ENCODE results near the gene PSEN1.

The PSEN1 gene

DNA sequence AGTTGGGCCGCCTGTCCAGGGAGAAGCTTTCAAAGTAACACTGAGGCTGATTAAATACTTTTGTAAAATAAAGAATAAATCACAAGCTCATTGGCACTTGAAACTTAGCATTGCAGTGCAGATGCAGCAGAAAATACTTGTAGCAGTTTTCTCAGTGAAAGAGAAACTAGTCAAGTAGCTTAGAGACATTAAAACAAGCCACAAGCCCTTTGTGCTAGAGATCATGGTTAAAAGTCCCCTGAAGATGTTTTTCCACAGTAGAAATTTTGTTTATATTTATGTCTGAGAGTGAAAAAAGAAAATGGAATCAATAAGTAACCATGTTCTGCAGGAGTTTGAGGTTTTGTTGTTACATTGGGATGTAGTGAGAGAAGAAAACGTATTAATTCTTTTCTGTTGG is 5.9 kb downstream of the PSEN1 start:
- TF ChIP-seq POLR2A (IDR thresholded peaks at IDR 0.05; ENCODE audit: low read length) (no peak), GATA1 (IDR thresholded peaks at IDR 0.05; ENCODE audit: low read depth, low read length) (no peak)
- no peak for DNase-seq

DNA sequence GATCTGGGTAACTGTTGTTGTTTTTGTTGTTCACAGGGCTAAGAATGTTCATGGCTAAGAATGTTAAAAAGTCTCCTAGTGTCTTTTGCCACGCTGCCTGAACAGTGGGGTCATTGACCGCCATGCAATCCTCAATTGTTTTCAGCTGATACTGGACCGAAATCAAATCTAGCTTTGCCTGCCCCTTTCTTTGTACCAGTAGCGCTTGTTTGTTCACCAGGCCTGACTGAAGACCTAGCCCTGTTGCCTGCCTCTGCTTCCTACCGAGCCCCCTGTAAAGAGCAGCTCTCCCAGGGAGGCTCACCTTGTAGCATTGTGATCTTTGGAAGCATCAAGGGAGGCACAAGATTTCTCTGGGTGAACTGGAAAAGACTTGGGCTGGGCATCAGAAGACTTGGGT is 6.7 kb downstream of the PSEN1 start:
- no peak for TF ChIP-seq GATA1 (IDR thresholded peaks at IDR 0.05; ENCODE audit: low read depth, low read length)
- TF ChIP-seq POLR2A (IDR thresholded peaks at IDR 0.05; ENCODE audit: low read length), result no peak
- no peak for DNase-seq

DNA sequence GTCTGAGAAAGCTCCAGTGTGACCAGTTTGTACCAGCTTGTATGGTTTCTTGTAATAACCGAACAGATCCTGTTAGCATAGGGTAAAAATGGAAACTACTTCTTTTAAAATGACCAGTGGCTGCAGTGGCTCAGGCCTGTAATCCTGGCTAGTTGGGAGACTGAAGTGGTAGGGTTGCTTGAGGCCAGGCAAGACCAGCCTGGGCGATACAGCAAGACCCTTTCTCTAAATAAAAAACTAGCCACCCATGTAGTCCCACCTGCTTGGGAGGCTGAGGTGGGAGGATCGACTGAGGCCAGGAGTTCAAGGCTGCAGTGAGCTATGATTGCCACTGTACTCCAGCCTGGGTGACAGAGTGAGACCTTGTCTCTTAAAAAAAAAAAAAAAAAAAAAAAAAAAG is 7.3 kb downstream of the PSEN1 start:
- DNase-seq, result no peak
- TF ChIP-seq GATA1 (IDR thresholded peaks at IDR 0.05; ENCODE audit: low read depth, low read length) (no peak), POLR2A (IDR thresholded peaks at IDR 0.05; ENCODE audit: low read length) (no peak)

DNA sequence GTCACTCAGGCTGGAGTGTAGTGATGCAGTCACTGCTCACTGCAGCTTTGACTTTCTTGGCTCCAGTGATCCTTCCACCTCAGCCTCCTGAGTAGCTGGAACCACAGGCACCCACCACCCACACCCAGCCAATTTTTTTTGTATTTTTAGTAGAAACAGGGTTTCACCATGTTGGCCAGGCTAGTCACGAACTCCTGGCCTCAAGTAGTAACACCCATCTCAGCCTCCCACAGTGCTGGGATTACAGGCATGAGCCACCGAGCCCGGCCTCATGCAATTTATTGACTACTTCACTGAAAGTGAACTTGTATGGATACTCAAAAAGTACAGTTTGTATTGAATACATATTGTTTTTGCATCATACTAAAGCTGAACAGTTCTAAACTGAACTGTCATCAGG is 9.1 kb downstream of the PSEN1 start:
- no peak for TF ChIP-seq GATA1 (IDR thresholded peaks at IDR 0.05; ENCODE audit: low read depth, low read length)
- TF ChIP-seq POLR2A (IDR thresholded peaks at IDR 0.05; ENCODE audit: low read length), result no peak
- DNase-seq, result no peak

DNA sequence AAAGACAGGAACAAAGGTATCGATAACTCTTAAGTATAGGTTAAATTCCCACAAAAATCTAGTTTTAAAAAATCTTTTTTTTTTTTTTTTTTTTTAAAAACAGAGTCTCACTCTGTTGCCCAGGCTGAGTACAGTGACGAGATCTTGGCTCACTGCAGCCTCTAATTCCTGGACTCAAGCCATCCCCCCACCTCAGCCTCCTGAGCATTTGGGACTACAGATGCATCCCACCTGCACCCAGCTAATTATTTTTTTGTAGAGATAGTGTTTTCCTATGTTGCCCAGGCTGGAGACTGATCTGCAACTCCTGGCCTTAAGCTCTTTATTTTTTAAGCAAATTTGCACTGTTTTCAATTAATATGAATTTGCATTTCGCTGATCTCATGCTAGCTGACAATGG is 9.8 kb downstream of the PSEN1 start:
- no peak for DNase-seq
- TF ChIP-seq POLR2A (IDR thresholded peaks at IDR 0.05; ENCODE audit: low read length) (no peak), GATA1 (IDR thresholded peaks at IDR 0.05; ENCODE audit: low read depth, low read length) (no peak)

DNA sequence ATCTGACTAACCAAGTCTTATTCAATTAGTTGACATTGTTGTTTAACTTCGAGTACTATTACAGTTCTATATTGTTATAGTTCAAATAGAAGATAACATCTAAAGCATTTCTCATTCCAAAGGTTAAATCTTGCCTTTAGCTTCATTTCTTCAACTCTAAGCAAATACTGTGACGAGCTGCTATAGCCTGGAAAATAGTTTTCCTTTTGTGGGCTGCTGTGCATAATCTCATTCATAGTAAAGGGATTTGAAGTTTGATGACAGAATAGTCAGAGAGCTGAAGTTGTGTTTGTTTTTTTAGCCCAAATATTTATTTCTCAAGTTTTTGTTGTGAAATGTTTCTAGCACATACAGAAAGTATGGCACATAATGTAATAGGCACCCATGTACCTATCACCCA is 13.4 kb downstream of the PSEN1 start:
- DNase-seq, result no peak
- no peak for TF ChIP-seq GATA1 (IDR thresholded peaks at IDR 0.05; ENCODE audit: low read depth, low read length)
- no peak for TF ChIP-seq POLR2A (IDR thresholded peaks at IDR 0.05; ENCODE audit: low read length)

DNA sequence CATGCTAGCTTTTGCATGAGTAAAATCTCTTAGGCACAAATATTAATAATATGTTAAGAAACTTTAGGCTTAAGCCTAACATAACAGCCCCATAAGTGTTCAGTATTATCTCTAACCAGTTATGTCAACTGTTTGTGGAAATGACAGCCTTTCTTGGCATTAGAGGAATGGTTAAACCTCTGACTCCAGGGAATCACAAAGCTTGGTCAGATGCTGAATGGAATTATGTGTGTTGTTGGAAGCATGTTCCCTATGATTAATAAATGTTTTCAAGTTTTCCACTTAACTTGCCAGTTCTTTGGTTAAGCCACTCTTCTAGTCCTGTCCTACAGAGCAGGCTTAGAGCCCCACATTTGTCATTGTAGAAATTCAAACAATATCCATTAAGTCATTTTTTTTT is 17.0 kb downstream of the PSEN1 start:
- no peak for DNase-seq
- TF ChIP-seq GATA1 (IDR thresholded peaks at IDR 0.05; ENCODE audit: low read depth, low read length) (no peak), POLR2A (IDR thresholded peaks at IDR 0.05; ENCODE audit: low read length) (no peak)

DNA sequence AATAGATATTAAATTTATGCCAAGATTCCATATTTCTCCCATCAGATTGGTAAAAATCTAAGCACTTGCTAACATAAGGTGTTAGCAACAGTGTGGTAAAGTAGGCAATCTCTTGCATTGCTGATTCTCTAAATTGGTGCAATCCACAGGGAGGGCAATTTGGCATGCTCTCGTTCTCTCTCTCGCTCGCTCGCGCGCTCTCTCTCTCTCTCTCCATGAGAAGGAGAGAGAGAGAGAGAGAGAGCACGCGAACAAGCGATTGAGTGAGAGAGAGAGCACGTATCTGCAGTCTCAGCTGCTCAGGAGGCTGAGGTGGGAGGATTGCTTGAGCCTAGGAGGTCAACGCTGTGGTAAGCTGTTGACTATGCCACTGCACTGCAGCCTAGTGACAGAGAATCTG is 25.9 kb downstream of the PSEN1 start:
- no peak for DNase-seq
- TF ChIP-seq POLR2A (IDR thresholded peaks at IDR 0.05; ENCODE audit: low read length) (no peak), GATA1 (IDR thresholded peaks at IDR 0.05; ENCODE audit: low read depth, low read length) (no peak)

DNA sequence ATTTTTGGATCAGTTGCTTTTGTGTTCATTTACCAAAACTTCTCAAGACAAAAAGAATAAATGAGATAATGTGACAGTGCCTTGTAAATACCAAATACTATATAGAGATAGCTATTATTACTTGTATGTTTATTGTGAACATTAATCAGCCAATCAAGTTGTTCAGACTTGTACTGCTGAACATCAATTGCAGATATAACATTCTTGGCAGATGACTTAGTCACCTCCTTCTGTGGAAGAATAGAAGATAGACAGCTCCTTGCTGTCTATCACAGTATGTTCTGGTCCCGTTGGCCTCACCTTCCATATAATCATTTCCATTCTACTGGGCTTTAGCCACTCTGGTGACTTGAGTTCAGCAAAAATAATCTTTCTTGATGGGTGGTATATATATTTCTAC is 30.1 kb downstream of the PSEN1 start:
- no peak for DNase-seq
- TF ChIP-seq POLR2A (IDR thresholded peaks at IDR 0.05; ENCODE audit: low read length) (no peak), GATA1 (IDR thresholded peaks at IDR 0.05; ENCODE audit: low read depth, low read length) (no peak)

DNA sequence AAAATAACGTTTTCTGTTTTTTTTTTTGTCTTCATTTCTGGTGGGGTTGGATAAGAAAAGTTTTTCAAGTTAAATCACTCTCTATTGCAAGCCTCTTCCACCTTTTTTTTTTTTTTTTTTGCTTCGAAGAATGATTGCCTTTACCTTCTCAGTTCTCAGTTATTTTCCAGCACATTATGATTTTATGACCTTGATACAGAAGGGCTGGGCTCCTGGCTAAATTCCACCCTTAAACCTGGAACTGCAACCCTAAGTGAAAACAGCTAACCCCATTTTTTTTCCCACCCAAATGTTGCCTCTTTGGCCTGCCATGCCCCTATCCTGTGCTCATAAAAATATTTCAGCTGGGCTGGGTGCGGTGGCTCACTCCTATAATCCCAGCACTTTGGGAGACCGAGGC is 31.4 kb downstream of the PSEN1 start:
- no peak for TF ChIP-seq POLR2A (IDR thresholded peaks at IDR 0.05; ENCODE audit: low read length)
- no peak for TF ChIP-seq GATA1 (IDR thresholded peaks at IDR 0.05; ENCODE audit: low read depth, low read length)
- DNase-seq, result no peak

DNA sequence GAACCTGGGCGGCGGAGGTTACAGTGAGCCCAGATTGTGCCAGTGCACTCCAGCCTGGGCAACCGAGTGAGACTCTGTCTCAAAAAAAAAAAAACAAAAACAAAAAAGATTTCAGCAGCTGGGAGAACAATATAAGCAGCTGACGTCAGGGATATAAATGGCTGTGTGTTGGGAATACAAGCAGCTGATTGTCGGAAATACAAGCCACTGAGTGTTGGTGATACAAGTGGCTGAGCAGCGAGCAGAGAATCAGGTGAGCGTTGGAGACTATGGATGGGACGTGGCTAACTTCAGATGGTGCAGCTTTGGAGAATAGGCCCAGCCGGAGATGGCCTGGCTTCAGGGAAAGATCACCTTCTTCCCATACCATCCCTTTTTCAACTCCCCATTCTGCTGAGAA is 32.0 kb downstream of the PSEN1 start:
- TF ChIP-seq POLR2A (IDR thresholded peaks at IDR 0.05; ENCODE audit: low read length) (no peak), GATA1 (IDR thresholded peaks at IDR 0.05; ENCODE audit: low read depth, low read length) (no peak)
- DNase-seq, result no peak

DNA sequence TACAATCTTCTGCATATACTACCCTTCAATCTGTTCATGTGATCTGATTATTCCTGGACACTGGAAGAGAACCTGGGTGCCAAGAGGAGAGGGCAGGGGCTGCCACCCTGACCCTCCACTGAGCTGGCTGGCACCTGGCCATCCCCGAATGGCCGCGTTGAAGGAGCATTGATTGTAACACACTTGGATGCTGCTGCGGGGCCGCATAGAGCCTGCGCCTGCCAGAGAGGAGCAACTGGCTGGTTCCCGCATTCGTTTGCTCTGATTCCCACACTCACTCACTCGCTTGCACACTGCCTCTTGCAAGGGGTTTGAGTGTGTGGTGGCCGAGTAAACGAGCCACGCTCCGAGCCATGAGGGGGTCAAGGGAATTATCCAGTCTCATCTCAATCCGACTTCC is 32.4 kb downstream of the PSEN1 start:
- DNase-seq, result no peak
- TF ChIP-seq GATA1 (IDR thresholded peaks at IDR 0.05; ENCODE audit: low read depth, low read length), result no peak
- TF ChIP-seq POLR2A (IDR thresholded peaks at IDR 0.05; ENCODE audit: low read length), result no peak

DNA sequence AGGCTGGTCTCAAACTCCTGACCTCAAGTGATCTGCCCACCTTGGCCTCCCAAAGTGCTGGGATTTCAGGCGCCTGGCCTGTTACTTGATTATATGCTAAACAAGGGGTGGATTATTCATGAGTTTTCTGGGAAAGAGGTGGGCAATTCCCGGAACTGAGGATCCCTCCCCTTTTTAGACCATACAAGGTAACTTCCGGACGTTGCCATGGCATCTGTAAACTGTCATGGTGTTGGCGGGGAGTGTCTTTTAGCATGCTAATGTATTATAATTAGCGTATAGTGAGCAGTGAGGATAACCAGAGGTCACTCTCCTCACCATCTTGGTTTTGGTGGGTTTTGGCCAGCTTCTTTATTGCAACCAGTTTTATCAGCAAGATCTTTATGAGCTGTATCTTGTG is 33.5 kb downstream of the PSEN1 start:
- DNase-seq, result peak; percentile 10 to 23

DNA sequence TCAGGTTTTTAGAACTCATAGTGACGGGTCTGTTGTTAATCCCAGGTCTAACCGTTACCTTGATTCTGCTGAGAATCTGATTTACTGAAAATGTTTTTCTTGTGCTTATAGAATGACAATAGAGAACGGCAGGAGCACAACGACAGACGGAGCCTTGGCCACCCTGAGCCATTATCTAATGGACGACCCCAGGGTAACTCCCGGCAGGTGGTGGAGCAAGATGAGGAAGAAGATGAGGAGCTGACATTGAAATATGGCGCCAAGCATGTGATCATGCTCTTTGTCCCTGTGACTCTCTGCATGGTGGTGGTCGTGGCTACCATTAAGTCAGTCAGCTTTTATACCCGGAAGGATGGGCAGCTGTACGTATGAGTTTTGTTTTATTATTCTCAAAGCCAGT is 34.4 kb downstream of the PSEN1 start:
- TF ChIP-seq GATA1 (IDR thresholded peaks at IDR 0.05; ENCODE audit: low read depth, low read length) (no peak), POLR2A (IDR thresholded peaks at IDR 0.05; ENCODE audit: low read length) (no peak)
- no peak for DNase-seq

DNA sequence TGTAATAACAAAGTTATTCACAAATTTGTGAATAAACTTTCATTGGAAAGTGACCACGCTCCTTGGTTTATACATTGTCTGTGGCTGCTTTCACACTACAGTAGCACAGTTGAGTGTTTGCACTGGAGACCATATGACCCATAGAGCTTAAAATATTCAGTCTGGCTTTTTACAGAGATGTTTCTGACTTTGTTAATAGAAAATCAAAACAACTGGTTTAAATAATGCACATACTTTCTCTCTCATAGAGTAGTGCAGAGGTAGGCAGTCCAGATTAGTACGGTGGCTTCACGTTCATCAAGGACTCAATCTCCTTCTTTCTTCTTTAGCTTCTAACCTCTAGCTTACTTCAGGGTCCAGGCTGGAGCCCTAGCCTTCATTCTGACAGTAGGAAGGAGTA is 36.2 kb downstream of the PSEN1 start:
- no peak for DNase-seq
- TF ChIP-seq POLR2A (IDR thresholded peaks at IDR 0.05; ENCODE audit: low read length), result no peak
- TF ChIP-seq GATA1 (IDR thresholded peaks at IDR 0.05; ENCODE audit: low read depth, low read length), result no peak

DNA sequence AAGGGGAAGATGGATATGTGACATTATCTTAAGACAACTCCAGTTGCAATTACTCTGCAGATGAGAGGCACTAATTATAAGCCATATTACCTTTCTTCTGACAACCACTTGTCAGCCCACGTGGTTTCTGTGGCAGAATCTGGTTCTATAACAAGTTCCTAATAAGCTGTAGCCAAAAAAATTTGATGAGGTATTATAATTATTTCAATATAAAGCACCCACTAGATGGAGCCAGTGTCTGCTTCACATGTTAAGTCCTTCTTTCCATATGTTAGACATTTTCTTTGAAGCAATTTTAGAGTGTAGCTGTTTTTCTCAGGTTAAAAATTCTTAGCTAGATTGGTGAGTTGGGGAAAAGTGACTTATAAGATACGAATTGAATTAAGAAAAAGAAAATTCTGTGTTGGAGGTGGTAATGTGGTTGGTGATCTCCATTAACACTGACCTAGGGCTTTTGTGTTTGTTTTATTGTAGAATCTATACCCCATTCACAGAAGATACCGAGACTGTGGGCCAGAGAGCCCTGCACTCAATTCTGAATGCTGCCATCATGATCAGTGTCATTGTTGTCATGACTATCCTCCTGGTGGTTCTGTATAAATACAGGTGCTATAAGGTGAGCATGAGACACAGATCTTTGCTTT is 36.9 kb downstream of the PSEN1 start:
- DNase-seq, result peak; percentile 47 to 62
- TF ChIP-seq GATA1 (IDR thresholded peaks at IDR 0.05; ENCODE audit: low read depth, low read length), result no peak
- TF ChIP-seq POLR2A (IDR thresholded peaks at IDR 0.05; ENCODE audit: low read length), result no peak

Data from erythroblast (primary cell).